ENCODE measurements around the gene PPP2R3C.
"Not testable (repeated sequence)": the region's sequence is repeated elsewhere in the genome, so short reads cannot be mapped to it uniquely, and the experiment has no call there.

Gene PPP2R3C

DNA sequence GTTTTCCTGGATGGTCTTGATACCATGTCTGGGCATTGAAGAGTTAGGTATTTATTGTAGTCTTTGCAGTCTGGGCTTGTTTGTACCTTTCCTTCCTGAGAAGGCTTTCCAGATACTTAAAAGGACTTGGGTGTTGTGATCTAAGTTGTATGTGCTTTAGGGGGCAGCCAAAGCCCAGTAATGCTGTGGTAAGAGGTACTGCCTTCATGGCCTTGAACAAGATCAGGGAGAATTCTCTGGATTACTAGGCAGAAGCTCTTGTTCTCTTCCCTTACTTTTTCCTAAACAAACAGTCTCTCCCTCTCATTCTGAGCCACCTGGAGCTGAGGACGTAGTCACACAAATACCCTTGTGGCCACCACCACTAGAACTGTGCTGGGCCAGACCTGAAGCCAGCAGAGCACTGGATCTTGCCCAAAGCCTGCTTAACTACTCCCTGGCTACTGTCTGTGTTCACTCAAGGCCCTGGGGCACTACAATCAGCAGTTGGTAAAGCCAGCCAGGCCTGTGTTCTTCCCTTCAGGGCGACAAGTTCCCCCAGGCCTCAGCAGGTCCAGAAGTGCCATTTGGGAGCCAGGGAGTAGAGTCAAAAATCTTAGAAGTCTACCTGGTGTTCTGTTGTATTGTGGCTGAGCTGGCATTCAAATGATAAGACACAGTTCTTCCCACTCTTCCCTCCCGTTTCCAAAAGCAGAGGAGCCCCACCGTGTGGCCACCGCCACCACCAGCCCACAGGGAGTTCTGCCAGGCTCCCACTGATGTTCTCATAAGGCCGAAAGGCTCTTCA is 11.9 kb upstream of the PPP2R3C start:
- DNase-seq: no peak

DNA sequence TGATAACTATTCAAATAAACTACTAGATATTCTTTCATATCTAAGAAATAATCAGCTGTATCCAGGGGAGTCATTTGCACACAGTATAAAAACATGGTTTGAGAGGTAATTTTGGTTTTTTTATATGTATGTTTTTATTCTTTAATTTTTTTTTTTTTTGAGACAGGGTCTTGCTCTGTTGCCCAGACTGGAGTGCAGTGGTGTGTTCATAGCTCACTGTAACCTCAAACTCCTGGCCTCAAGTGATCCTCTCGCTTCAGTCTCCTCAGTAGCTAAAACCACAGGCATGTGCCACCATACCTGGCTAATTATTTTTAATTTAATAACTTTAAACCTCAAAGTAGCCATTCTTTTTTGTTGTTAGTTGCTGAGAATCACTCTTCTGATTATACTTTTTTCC is 2.3 kb upstream of the PPP2R3C start:
- no peak for DNase-seq

GRCh38 chr14:35123388-35123703 is 1.6 kb upstream of the PPP2R3C start:
- no peak for DNase-seq

- DNase-seq: no peak
Measured at GRCh38 chr14:35122696-35123387, 1.1 kb upstream of the PPP2R3C start.

DNA sequence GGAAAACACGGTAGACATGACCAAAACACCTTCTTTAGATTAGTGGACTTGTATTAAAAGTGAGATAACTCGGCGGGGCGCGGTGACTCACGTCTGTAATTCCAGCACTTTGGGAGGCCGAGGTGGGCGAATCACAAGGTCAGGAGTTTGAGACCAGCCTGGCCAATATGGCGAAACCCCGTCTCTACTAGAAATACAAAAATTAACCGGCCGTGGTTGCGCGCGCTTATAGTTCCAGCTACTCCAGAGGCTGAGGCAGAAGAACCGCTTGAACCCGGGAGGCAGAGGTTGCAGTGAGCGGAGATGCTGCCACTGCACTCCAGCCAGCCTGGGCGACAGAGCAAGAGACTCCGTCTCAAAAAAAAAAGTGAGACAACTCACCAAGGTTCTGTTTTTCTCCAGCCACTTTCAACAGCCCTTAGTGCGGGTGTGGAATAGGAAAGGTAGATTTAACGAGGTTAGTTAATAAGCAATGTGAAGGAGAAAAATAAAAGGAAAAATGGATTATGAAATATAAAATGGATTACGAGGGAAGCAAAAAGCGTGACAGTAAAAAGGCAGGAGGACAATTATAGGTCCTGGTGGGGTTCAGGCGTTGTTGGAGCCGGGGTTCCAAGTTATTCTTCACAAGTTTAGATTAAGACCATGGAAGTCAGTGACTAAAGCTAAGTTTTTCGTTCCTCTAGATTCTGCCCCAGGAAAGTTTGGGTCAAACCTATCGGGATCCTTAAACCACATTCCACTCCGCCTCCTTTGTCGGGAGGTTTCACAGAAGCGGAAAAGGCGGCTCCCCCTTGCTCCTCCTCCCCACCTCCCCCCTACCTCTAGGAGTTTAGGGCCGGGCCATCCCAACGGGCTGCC is 534 bp downstream of the PPP2R3C start:
- peak; percentile 10 for DNase-seq

DNA sequence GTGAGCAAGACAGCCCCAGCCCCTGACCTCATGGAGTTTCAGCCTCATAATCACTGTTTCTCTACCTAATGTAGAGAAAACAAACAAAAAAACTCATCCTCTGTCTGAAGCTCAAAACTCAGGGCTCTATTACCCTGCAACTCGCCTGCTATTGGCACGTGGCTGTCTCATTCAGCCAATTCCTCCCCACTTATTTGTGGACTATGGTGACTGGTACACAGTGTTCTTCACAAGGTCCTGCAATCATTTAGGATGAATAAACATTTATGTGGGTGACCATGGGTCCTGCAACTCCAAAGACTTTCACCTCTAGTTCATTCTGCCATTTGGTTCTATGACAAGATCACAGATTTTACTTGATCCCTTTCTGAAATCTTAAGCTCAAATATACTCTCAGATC is 4.7 kb downstream of the PPP2R3C start:
- DNase-seq: no peak

- no peak for DNase-seq
Measured at GRCh38 chr14:35116242-35116641, 5.5 kb downstream of the PPP2R3C start.

DNA sequence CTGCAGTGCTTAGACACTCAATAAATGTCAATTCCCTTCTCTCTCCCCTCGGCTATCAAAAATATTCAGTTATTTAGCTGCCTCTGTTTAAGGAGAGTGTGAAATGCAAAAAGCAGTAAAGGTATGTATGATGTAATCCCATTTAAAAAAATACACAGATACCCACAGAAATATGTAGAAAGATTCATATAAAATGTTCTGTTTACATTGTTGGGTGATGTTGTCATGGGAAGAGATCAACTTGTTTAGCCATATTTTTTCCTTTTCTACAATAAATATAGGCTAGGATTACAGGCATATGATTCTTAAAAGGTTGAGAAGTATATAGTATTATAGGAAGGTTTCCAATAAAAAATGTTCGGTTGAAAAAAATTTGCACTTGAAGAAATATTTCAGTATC is 7.8 kb downstream of the PPP2R3C start:
- DNase-seq: no peak

GRCh38 chr14:35113308-35113950 is 8.4 kb downstream of the PPP2R3C start:
- DNase-seq: no peak

DNA sequence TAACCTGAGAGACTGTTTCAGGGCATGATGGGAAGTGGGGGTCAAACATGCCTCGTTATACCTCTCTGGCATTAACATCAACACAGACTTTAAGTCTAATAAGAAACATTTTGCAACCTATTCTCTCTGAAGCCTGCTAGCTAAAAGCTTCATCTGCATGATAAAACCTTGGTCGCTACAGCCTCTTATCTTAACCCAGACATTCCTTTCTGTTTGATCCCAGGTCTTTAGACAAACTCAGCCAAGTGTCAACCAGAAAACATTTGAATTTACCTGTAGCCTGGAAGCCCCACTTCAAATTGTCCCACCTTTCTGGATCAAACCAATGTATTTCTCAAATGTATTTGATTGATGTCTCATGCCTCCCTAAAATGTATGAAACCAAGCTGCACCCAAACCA is 9.1 kb downstream of the PPP2R3C start:
- DNase-seq: no peak

- DNase-seq: no peak
Measured at GRCh38 chr14:35107866-35108265, 13.9 kb downstream of the PPP2R3C start.

- DNase-seq: not testable (repeated sequence)
Measured at GRCh38 chr14:35094645-35095044, 27.1 kb downstream of the PPP2R3C start.

DNA sequence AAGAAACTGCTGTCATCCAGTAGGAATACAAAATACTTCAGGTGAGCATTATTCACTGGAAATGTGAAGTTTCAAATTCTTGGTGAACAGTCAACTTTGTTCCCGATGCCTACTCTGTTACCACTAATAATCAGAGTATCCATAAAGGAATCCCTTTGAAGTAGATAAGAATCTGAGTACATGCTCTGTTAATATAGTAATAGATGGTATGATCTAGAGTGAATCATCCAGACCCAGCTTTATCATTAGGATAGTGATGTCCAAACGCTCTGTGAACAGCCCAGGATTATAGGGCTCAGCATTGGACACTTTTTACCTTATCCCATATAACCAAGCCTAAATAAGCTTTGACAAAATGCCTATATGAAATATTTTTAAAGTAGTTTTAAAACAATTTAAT is 33.3 kb downstream of the PPP2R3C start:
- no peak for DNase-seq

DNA sequence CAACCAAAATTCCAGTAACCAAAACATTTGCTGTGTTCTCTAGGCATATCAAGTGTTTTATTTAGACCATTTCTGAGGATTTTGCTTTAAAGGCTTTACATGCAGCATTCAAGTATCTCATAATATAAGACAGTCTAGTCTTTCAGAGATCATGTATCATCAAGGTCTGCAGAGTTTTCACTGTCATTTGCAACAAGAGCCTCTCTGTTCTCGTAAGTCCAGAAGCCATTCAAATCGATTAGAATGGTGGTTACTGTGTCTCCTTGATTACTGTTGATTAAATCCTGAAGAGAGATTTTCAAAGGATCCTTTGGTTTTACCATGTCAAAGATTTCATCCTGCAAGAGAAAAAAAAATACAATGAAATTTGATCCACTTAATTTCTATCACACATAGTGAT is 36.3 kb downstream of the PPP2R3C start:
- no peak for DNase-seq

DNA sequence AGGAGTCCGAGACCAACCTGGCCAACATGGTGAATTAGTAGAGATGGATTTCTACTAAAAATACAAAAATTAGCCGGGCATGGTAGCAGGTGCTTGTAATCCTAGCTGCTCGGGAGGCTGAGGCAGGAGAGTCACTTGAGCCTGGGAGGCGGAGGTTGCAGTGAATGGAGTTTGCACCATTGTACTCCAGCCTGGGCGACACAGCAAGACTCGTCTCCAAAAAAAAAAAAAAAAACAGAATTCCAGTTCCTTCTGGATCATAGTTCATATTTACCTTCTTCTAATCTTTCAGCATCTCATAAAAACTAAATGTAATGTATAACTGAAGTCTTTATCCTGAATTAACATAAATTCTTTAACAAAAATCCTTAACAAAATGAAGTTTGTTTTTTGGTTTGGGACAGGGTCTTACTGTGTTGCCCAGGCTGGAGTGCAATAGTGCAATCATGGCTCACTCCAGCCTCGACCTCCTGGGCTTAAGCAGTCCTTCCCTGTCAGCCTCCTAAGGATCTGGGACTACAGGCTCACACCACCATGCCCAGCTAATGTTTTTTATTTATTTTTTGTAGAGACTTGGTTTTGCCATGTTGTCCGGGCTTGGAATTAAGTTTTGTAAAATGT is 38.1 kb downstream of the PPP2R3C start:
- no peak for DNase-seq

DNA sequence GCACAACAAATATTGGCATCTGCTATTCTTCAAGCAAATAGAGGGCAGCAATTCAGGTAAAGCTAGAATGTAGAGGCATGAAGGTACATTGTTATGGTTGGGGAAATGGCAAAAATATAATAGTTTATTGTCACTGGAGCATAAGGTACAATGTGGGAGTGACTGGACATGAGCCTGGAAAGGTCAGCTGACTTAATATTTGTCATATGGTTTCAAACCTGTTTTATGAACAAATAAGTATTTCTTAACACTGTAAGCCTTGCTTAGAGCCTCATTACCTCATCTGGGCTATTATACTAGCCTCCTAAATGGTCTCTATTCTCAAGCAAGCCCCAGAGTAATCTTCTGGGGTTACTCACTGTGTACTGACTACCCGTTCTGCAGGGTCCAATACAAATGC is 42.0 kb downstream of the PPP2R3C start:
- no peak for DNase-seq

DNA sequence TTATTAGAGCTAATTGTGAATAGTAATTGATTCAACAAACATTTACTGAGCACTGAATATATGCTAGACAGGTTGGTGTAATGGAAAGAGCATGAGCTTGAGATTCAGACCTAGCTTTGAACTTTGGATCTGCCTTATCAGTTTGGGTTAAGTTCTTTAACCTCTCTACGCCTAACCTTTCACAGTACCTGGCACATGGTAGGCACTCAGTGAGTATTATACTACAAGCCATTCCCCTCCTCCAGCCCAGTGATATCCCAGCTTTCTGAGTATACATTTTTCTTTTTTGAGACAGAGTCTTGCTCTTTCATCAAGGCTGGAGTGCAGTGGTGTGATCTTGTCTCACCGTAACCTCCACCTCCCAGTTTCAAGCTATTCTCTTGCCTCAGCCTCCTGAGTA is 43.7 kb downstream of the PPP2R3C start:
- no peak for DNase-seq

DNA sequence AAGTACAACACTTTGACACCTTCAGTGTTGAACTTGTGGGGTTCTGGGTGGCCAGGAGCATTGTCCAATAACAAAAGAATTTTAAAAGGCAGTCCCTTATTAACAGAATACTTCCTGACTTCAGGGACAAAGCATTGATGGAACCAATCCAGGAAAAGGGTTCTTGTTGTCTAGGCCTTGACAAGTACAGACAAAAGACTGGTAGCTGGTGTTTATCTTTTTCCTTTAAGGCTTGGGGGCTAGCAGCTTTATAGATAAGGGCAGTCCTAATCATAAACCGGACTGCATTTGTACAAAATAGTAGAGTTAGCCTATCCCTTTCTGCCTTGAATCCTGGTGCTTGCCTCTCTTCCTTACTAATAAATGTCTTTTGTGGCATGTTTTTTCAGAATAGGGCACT is 48.3 kb downstream of the PPP2R3C start:
- DNase-seq: no peak

DNA sequence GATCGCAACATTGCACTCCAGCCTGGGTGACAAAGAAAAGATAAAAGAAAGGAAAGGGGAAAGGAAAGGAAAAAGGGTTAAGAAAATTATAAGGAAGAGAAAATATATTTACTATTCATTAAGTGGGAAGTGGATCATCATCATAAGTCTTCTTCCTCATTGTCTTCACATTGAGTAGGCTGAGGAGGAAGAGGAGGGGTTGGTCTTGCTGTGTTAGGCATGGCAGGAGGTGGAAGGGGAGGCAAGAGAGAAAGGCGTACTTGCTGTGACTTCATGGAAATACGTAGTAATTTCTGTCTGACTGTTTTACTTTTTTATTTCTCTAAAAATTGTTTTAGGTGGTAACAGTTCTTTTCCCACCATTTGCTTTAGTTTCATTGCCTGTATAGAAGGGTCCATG is 49.6 kb downstream of the PPP2R3C start:
- no peak for DNase-seq

GRCh38 chr14:35068238-35069012 is 53.4 kb downstream of the PPP2R3C start:
- no peak for DNase-seq

- not testable (repeated sequence) for DNase-seq
Measured at GRCh38 chr14:35065731-35066130, 56.1 kb downstream of the PPP2R3C start.

Data from right kidney (tissue), 1 donor.